A549 (cell line): ENCODE results near the gene UPB1. TPM values are rescaled to one million over a fixed set of nuclear protein-coding genes. Genes with fewer than 3 reads are reported as not detected.

Experiments
- ATAC-seq, 2 experiments: fragments of 200-7000 bp in 1 of 2; fragments of >200 bp in 1 of 2; cut with Nextera tagmentation in 1 of 2; cut with Tn5 transposase in 1 of 2; 3 replicates each; pipeline versions ENCODE4 v1.8.0 to v1.9.1; 2018 to 2020; ENCODE audit warnings: mild to moderate bottlenecking in 1 of 2, moderate library complexity in 1 of 2
- CTCF ChIA-PET: fragments of 300-600 bp; sonication (Branson Sonifier 250); formaldehyde crosslinking; extraction: SDS; loops from one replicate; lab custom pipeline; 2021; ENCODE audit warnings: antibody characterized with exemption, inconsistent platforms; lab: Yijun Ruan, JAX
- POLR2A ChIA-PET: fragments of 350-600 bp; formaldehyde crosslinking; extraction: SDS; loops from one replicate; lab custom pipeline; 2021; ENCODE audit warnings: antibody characterized with exemption, inconsistent platforms; lab: Yijun Ruan, JAX
- DNase-seq, 2 experiments: peaks; one replicate each; pipeline versions ENCODE4 v3.0.0 to v3.0.0-alpha.2; 2011 to 2016; ENCODE audit warnings: low read depth in 1 of 2, low spot score in 1 of 2
- FAIRE-seq: peaks from 2 replicates; lab custom pipeline; 2011; peaks lifted over from hg19 to GRCh38; lab: Jason Lieb, UNC
- H3K27ac ChIP-seq, 2 experiments: fragments of >200 bp; sonication (Bioruptor Twin); formaldehyde crosslinking; 3 replicates each; pipeline ENCODE4 v1.5.1; 2016 to 2017
- H3K4me1 ChIP-seq: fragments of >200 bp; sonication (Bioruptor Twin); formaldehyde crosslinking; 3 replicates; pipeline ENCODE4 v1.6.1; 2016
- H3K4me2 ChIP-seq: fragments of >200 bp; sonication (Bioruptor Twin); formaldehyde crosslinking; 3 replicates; pipeline ENCODE4 v1.6.1; 2016
- H3K4me3 ChIP-seq: fragments of >200 bp; sonication (Bioruptor Twin); formaldehyde crosslinking; 3 replicates; pipeline ENCODE4 v1.5.1; 2016
- H3K9me3 ChIP-seq: fragments of >200 bp; sonication (Bioruptor Twin); formaldehyde crosslinking; 3 replicates; pipeline ENCODE4 v1.6.1; 2016
- BHLHE40 ChIP-seq: IDR thresholded peaks from 2 replicates; pipeline ENCODE4 v1.6.1; 2012; ENCODE audit warnings: low read depth, low read length, inconsistent platforms
- CBX8 ChIP-seq: fragments of 200-600 bp; sonication (generic); IDR thresholded peaks from 2 replicates; pipeline ENCODE4 v1.6.1; 2016
- EHF ChIP-seq: fragments of 250-450 bp; sonication (Bioruptor Pico); IDR thresholded peaks from 2 replicates; pipeline ENCODE4 v1.5.0; 2020; ENCODE audit warnings: mild to moderate bottlenecking
- EP300 ChIP-seq, 2 experiments: fragments of >200 bp; sonication (Bioruptor Twin); formaldehyde crosslinking; IDR thresholded peaks; 2 replicates in 1 of 2; 3 replicates in 1 of 2; pipeline ENCODE4 v1.6.1; 2016 to 2017
- FOSB ChIP-seq: fragments of 250-450 bp; sonication (Bioruptor Pico); IDR thresholded peaks from 2 replicates; pipeline ENCODE4 v1.5.0; 2020; ENCODE audit warnings: mild to moderate bottlenecking, moderate library complexity
- FOXS1 ChIP-seq: fragments of 250-450 bp; sonication (Bioruptor Pico); IDR thresholded peaks from 2 replicates; pipeline ENCODE4 v1.5.0; 2020; ENCODE audit warnings: mild to moderate bottlenecking, moderate library complexity
- HEYL ChIP-seq: fragments of 250-450 bp; sonication (Bioruptor Pico); IDR thresholded peaks from 2 replicates; pipeline ENCODE4 v1.8.0; 2021; ENCODE audit warnings: mild to moderate bottlenecking, moderate library complexity
- JUNB ChIP-seq: fragments of >200 bp; sonication (Bioruptor Twin); formaldehyde crosslinking; IDR thresholded peaks from 2 replicates; pipeline ENCODE4 v1.6.1; 2016
- KDM1A ChIP-seq: fragments of 200-600 bp; sonication (generic); IDR thresholded peaks from 2 replicates; pipeline ENCODE4 v1.6.1; 2016; ENCODE audit warnings: low read depth, mild to moderate bottlenecking
- MAZ ChIP-seq: fragments of 150-350 bp; IDR thresholded peaks from 2 replicates; pipeline ENCODE4 v1.6.1; 2014; ENCODE audit warnings: antibody characterized with exemption, low read depth, low read length, borderline replicate concordance
- NR3C1 ChIP-seq: fragments of >200 bp; sonication (Bioruptor Twin); formaldehyde crosslinking; IDR thresholded peaks from 3 replicates; pipeline ENCODE4 v1.6.1; 2017
- PHF8 ChIP-seq: fragments of 200-600 bp; sonication (generic); IDR thresholded peaks from 2 replicates; pipeline ENCODE4 v1.6.1; 2016; ENCODE audit warnings: low read depth, mild to moderate bottlenecking, antibody characterized with exemption, moderate library complexity, borderline replicate concordance
- RAD21 ChIP-seq, 2 experiments: fragments of >200 bp in 1 of 2; sonication (Bioruptor Twin) in 1 of 2; formaldehyde crosslinking in 1 of 2; IDR thresholded peaks in 1 of 2; conservative IDR thresholded peaks in 1 of 2; 2 replicates in 1 of 2; 3 replicates in 1 of 2; pipeline ENCODE4 v1.6.1; 2012 to 2018; ENCODE audit warnings: inconsistent platforms in 1 of 2
- RARB ChIP-seq: fragments of 250-450 bp; sonication (Bioruptor Pico); IDR thresholded peaks from 2 replicates; pipeline ENCODE4 v1.8.0; 2021; ENCODE audit warnings: mild to moderate bottlenecking, moderate library complexity
- RNF2 ChIP-seq: fragments of 200-600 bp; sonication (generic); IDR thresholded peaks from 2 replicates; pipeline ENCODE4 v1.6.1; 2016; ENCODE audit warnings: low read depth, mild to moderate bottlenecking, antibody characterized with exemption, moderate library complexity, borderline replicate concordance
- SREBF2 ChIP-seq: fragments of 450-650 bp; IDR thresholded peaks from 2 replicates; pipeline ENCODE4 v1.6.1; 2014; ENCODE audit warnings: mild to moderate bottlenecking, moderate library complexity
- TP53 ChIP-seq: fragments of 250-450 bp; sonication (Bioruptor Pico); IDR thresholded peaks from 2 replicates; pipeline ENCODE4 v1.5.0; 2021; ENCODE audit warnings: mild to moderate bottlenecking, moderate library complexity
- ZNF302 ChIP-seq: fragments of 250-450 bp; sonication (Bioruptor Pico); IDR thresholded peaks from 2 replicates; pipeline ENCODE4 v1.9.0; 2021; ENCODE audit warnings: inconsistent platforms, mild to moderate bottlenecking, moderate library complexity
- WGBS: methylation state at CpG from one replicate; pipeline ENCODE4 v1.1.6; 2017; ENCODE audit errors: missing lambda C conversion rate; 5-methylcytosine and 5-hydroxymethylcytosine counted together
- polyA plus RNA-seq, 4 experiments: library from polyadenylated mRNA; depleted of rRNA in 3 of 4; stranded (reverse); fragments of >200 nt; fragmentation: RNase III in 1 of 4; extraction: RNeasy Plus Mini Kit Qiagen cat#74134 plus additional on column Dnase treatment in 1 of 4; gene quantifications; 2 replicates in 3 of 4; 3 replicates in 1 of 4; pipeline ENCODE4 v1.2.3, GENCODE V29; 2011 to 2017
- TF ChIP-seq, protein P1 (sequence below): IDR thresholded peaks from 2 replicates; pipeline ENCODE4 v1.6.1; 2012
- TF ChIP-seq, protein P2 (sequence below): fragments of 250-450 bp; sonication (Bioruptor Pico); IDR thresholded peaks from 2 replicates; pipeline ENCODE4 v1.5.0; 2021; ENCODE audit warnings: mild to moderate bottlenecking, moderate library complexity, borderline replicate concordance

UPB1 gene
- polyA plus RNA-seq, 2 of the 4 experiments (the other 2 are of a cell fraction) = 0.04 TPM; not detected in 1

DNA sequence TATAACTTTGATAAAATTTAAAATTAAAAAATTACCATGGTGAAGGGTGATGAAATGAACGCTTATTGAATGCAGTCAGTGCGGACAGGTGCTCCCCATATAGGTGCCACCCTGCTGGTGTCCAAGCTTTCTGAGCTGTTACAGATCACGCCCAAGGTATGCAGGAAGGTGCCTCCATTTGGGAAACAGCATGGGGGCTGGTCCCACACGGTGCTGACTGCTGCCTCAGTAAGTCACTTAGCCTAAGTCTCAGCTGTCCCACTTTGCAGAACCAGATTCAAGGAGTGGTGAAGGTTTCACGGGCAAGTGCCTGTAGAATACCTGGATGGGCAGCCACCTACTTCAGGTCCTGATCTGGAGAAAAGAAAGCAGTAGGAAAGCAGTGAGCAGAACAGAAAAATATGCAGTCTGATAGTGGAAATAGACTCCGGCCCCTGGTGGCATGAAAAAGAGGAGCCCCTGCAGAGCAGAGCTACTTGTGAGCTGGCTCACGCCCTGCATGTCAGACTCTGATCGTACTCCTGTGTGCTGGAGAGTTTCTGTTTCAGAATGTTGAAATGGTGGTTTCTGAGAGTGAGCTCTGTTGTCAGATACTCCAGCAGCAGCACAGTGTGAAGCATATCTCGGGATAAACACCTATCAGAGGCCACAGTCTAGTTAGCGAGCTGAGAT lies 34.6 kb upstream of the UPB1 start (continued):
- TF ChIP-seq SREBF2 (no peak), HEYL (CRISPR knock-in tag) (no peak), EP300 (IDR thresholded peaks at IDR 0.05) (no peak)
- TF ChIP-seq, protein P1, sequence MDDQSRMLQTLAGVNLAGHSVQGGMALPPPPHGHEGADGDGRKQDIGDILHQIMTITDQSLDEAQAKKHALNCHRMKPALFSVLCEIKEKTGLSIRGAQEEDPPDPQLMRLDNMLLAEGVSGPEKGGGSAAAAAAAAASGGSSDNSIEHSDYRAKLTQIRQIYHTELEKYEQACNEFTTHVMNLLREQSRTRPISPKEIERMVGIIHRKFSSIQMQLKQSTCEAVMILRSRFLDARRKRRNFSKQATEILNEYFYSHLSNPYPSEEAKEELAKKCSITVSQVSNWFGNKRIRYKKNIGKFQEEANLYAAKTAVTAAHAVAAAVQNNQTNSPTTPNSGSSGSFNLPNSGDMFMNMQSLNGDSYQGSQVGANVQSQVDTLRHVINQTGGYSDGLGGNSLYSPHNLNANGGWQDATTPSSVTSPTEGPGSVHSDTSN = no peak

DNA sequence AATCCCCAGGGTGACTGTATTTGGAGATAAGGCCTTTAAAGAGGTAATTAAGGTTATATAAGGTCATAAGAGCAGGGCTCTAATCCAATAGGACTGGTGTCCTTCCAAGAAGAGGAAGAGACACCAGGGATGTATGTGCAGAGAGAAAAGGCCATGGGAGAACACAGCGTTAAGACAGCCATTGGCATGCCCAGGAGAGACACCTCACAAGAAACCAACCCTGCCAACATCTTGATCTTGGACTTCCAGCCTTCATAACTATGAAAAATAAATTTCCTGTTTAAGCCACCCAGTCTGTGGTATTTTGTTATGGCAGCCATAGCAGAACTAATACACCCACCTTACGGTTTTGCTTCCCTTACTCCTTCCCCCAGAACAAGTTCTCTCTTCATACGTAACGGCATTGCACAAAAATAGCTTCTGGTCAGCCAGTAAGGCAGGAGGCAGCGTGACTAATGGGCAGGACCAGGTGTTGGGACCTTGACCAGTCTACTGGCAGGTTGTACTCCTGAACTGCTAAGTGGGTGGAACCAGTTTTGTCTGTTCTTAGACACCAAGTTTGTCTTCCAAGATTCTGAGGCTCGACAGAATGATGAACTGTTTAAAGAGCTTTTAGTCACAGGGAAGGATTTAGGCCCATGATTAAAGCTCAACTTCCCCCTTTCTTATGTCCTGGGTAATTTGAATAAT lies 31.9 kb upstream of the UPB1 start:
- no peak for FAIRE-seq
- CTCF ChIA-PET = no interaction called here

DNA sequence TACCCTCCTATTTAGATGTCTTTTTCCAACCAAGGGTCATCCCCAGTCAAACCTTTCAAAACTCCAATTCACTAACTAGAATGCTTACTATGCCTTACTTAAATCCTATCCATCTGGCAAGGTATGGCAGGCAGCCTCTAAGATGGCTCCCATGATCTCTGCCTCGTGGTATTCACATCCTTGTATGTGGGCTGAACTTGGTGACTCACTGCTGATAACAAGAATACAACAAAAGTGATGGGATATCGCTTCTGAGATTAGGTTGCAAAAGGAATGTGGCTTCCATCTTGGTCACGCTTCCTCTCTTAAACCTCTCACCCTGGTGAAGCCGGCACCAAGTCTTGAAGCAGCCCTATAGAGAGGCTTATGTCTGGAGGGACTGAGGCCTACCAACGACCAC lies 29.6 kb upstream of the UPB1 start:
- TF ChIP-seq RAD21 (conservative IDR thresholded peaks at IDR 0.05 in 1 of 2, IDR thresholded peaks at IDR 0.05 in 1 of 2) = no peak
- DNase-seq (peak in 1 of 2 experiments; percentile 14), ATAC-seq (peak in 1 of 2 experiments; percentile 49; a peak in 3 of 6 replicates), FAIRE-seq (no peak)
- no peak overlapping the region for H3K4me3 ChIP-seq
- 68% methylated on average over 5 of the region's 5 CpGs for WGBS
- ChIA-PET POLR2A (no interaction called here), CTCF (interaction anchor here (1.1 to 1.8 kb wide), 3 partner anchors 38 to 56 kb away, joined by 3 to 5 read pairs (median 4); no protein-coding TSS in a partner anchor)
- no peak overlapping the region for H3K4me2 ChIP-seq
- H3K9me3 ChIP-seq = no peaks in the 10 kb centered on the region
- peaks cover 17% of the 10 kb centered on the region for H3K4me1 ChIP-seq
- peak overlapping the region in 1 of 2 experiments; percentile 34; a peak in 1 of 6 replicates for H3K27ac ChIP-seq

More for the DNA sequence above, 31.9 kb upstream of the UPB1 start:
- no peak overlapping the region for H3K4me2 ChIP-seq
- TF ChIP-seq EHF (no peak), MAZ (no peak), JUNB (no peak), KDM1A (no peak), FOXS1 (CRISPR knock-in tag) (no peak), EP300 (IDR thresholded peaks at IDR 0.05) (no peak), RNF2 (no peak), BHLHE40 (no peak), SREBF2 (no peak), ZNF302 (CRISPR knock-in tag) (no peak), PHF8 (no peak)
- TF ChIP-seq, protein P2, sequence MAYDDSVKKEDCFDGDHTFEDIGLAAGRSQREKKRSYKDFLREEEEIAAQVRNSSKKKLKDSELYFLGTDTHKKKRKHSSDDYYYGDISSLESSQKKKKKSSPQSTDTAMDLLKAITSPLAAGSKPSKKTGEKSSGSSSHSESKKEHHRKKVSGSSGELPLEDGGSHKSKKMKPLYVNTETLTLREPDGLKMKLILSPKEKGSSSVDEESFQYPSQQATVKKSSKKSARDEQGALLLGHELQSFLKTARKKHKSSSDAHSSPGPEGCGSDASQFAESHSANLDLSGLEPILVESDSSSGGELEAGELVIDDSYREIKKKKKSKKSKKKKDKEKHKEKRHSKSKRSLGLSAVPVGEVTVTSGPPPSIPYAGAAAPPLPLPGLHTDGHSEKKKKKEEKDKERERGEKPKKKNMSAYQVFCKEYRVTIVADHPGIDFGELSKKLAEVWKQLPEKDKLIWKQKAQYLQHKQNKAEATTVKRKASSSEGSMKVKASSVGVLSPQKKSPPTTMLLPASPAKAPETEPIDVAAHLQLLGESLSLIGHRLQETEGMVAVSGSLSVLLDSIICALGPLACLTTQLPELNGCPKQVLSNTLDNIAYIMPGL (CRISPR knock-in tag) = no peak
- H3K4me1 ChIP-seq = peaks cover 17% of the 10 kb centered on the region
- ATAC-seq (no peak), DNase-seq (no peak)
- WGBS = 86% methylated on average over 6 of the region's 6 CpGs
- no peak overlapping the region for H3K27ac ChIP-seq
- no peak overlapping the region for H3K4me3 ChIP-seq
- POLR2A ChIA-PET = no interaction called here
- no peaks in the 10 kb centered on the region for H3K9me3 ChIP-seq

DNA sequence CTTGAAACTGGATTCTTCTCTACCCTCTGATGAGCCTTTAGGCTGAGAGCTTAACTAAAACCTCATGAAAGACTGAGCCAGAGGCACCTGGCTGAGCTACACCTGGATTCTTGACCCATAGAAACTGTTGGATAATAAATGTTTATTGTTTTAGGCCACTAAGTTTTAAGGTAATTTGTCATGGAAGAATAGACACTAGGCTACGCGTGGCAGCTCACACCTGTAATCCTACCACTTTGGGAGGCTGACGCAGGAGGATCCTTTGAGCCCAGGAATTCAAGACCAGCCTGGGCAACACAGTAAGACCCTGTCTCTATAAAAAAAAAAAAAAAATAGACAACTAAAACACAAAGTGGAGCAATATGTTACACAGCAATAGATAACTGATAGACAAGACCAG lies 29.2 kb upstream of the UPB1 start:
- POLR2A ChIA-PET = no interaction called here
- no peak overlapping the region for H3K4me3 ChIP-seq

More for the DNA sequence above, 29.2 kb upstream of the UPB1 start:
- FAIRE-seq = no peak
- Histone ChIP-seq H3K27ac (peak overlapping the region in 1 of 2 experiments; percentile 70; a peak in 2 of 6 replicates), H3K4me1 (peaks cover 17% of the 10 kb centered on the region), H3K4me2 (no peak overlapping the region), H3K9me3 (no peaks in the 10 kb centered on the region)
- CTCF ChIA-PET = interaction anchor here (0.9 to 1.8 kb wide), 4 partner anchors 10 to 56 kb away, joined by 3 to 5 read pairs (median 4); no protein-coding TSS in a partner anchor
- DNase-seq = no peak
- ATAC-seq = no peak
- TF ChIP-seq RAD21 (conservative IDR thresholded peaks at IDR 0.05 in 1 of 2, IDR thresholded peaks at IDR 0.05 in 1 of 2) = no peak
- TF ChIP-seq NR3C1 = no peak
- TF ChIP-seq CBX8 = no peak
- TF ChIP-seq JUNB = no peak
- TF ChIP-seq ZNF302 (CRISPR knock-in tag) = no peak
- TF ChIP-seq FOSB (CRISPR knock-in tag) = no peak
- TF ChIP-seq RARB = no peak
- no peak for TF ChIP-seq TP53 (CRISPR knock-in tag)
- TF ChIP-seq, all 56 proteins: peak for 0
- WGBS = 97% methylated on average over 3 of the region's 3 CpGs
